Measurements from ENCODE around the gene MTAP. TPM values are rescaled to one million over a fixed set of nuclear protein-coding genes. Genes with fewer than 3 reads are reported as not detected.

The MTAP gene
- total RNA-seq, result 21.6 TPM

GRCh38 chr9:21802418-21803000 lies at the start of gene MTAP:
MTAP (plus strand) TSS chr9:21802636; CDS start chr9:21802749, 113 bp downstream.

Other genes with a start within 250 kb of the MTAP start
- not detected for gene CDKN2A, start 191.8 kb downstream of the MTAP start, total RNA-seq
- gene CDKN2B-AS1, start 192.2 kb downstream of the MTAP start, total RNA-seq, result 0.63 TPM
- gene CDKN2B, start 206.7 kb downstream of the MTAP start, total RNA-seq, result 0.31 TPM

All from parietal lobe (tissue), 1 donor.